Activated naive CD4-positive, alpha-beta T cell treated with anti-CD3 and anti-CD28 coated beads, Interleukin-2, amount 50 U/mL, for 24 hours (primary cell): Measurements from ENCODE around the gene COL27A1.

Source experiments
- H3K27ac Mint-ChIP-seq: one replicate; pipeline ENCODE4 v1.8.0; 2021; ENCODE audit warnings: mild to moderate bottlenecking, mixed read lengths
- H3K27me3 Mint-ChIP-seq: one replicate; pipeline ENCODE4 v1.8.0; 2021; ENCODE audit warnings: mixed read lengths
- H3K36me3 Mint-ChIP-seq: one replicate; pipeline ENCODE4 v1.8.0; 2021; ENCODE audit warnings: mixed read lengths
- H3K4me1 Mint-ChIP-seq: one replicate; pipeline ENCODE4 v1.8.0; 2021; ENCODE audit warnings: mixed read lengths
- H3K4me3 Mint-ChIP-seq: one replicate; pipeline ENCODE4 v1.8.0; 2021; ENCODE audit warnings: mild to moderate bottlenecking, mixed read lengths
- H3K9me3 Mint-ChIP-seq: one replicate; pipeline ENCODE4 v1.8.0; 2021; ENCODE audit warnings: mixed read lengths

Gene COL27A1

DNA sequence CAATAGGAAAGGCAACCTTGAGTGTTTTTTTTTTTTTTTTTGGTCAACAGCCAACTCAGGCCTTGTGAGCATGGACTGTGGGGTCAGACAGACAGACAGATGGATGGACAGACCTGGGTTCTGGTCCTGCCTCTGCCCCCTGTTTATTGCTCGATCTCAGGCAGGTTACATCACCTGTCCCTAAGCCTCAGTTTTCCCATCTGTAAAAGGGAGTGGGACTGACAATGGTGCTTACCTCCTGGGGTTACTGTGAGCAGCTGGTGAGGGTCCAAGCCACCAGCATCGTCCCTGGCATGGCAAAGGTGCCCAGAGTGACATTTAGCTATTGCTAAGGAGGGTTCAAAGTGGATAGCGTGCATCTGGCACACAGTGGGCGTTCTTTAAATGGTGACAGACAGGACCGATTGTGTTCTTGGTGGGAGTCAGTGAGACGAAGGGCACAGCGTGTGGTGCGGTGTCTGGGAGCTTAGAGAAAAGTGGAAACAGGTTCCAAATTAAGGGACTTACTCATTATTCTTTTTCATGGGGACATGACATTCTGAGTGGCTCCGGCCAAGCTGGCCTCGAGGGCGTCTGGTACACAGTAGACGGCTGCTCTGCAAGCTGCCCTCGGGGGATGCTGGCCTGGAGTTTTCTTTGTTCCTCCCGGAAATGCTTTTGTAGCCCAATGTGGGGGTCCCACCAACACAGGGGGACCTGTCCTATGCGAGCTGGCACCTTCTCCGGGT, 72.1 kb downstream of the COL27A1 start:
- no peaks in the 10 kb centered on the region for H3K36me3 Mint-ChIP-seq
- no peaks in the 10 kb centered on the region for H3K9me3 Mint-ChIP-seq
- peak overlapping the region; percentile 25 for H3K27ac Mint-ChIP-seq
- no peaks in the 10 kb centered on the region for H3K27me3 Mint-ChIP-seq
- no peaks in the 10 kb centered on the region for H3K4me1 Mint-ChIP-seq
- no peak overlapping the region for H3K4me3 Mint-ChIP-seq

- Mint-ChIP-seq H3K27me3 (no peaks in the 10 kb centered on the region), H3K4me3 (no peak overlapping the region), H3K9me3 (no peaks in the 10 kb centered on the region), H3K27ac (no peak overlapping the region), H3K4me1 (no peaks in the 10 kb centered on the region), H3K36me3 (no peaks in the 10 kb centered on the region)
Measured at GRCh38 chr9:114228016-114228808, 72.9 kb downstream of the COL27A1 start.

DNA sequence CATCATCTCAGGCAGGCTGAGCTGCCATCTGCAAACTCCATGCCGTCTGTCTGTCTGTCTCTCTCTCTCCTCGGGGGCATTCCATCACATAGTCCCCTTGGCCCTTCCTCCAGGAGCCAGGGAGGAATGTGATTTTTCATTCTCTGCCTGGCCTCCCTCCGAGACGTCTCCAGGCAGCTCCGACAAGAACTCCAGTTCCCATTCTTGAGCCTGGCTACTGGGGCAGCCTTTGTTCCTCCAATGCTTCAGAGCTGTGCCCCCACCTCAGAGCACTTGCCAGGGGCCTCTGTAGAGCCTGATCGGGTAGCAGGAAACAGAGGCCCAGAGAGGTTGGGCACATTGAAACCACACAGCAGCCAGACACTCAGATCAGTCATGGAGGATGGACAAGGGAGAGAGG, 74.0 kb downstream of the COL27A1 start:
- H3K27me3 Mint-ChIP-seq, result no peaks in the 10 kb centered on the region
- H3K27ac Mint-ChIP-seq, result no peak overlapping the region
- H3K9me3 Mint-ChIP-seq, result no peaks in the 10 kb centered on the region
- H3K4me1 Mint-ChIP-seq, result no peaks in the 10 kb centered on the region
- no peak overlapping the region for H3K4me3 Mint-ChIP-seq
- H3K36me3 Mint-ChIP-seq, result no peaks in the 10 kb centered on the region

GRCh38 chr9:114230068-114230467, 74.7 kb downstream of the COL27A1 start:
- Mint-ChIP-seq H3K27me3 (no peaks in the 10 kb centered on the region), H3K4me3 (no peak overlapping the region), H3K4me1 (no peaks in the 10 kb centered on the region), H3K36me3 (no peaks in the 10 kb centered on the region), H3K27ac (no peak overlapping the region), H3K9me3 (no peaks in the 10 kb centered on the region)

GRCh38 chr9:114231273-114231672, 75.9 kb downstream of the COL27A1 start:
- H3K4me1 Mint-ChIP-seq, result peaks cover 3% of the 10 kb centered on the region
- H3K4me3 Mint-ChIP-seq, result no peak overlapping the region
- no peak overlapping the region for H3K27ac Mint-ChIP-seq
- no peaks in the 10 kb centered on the region for H3K36me3 Mint-ChIP-seq
- no peaks in the 10 kb centered on the region for H3K27me3 Mint-ChIP-seq
- H3K9me3 Mint-ChIP-seq, result no peaks in the 10 kb centered on the region

DNA sequence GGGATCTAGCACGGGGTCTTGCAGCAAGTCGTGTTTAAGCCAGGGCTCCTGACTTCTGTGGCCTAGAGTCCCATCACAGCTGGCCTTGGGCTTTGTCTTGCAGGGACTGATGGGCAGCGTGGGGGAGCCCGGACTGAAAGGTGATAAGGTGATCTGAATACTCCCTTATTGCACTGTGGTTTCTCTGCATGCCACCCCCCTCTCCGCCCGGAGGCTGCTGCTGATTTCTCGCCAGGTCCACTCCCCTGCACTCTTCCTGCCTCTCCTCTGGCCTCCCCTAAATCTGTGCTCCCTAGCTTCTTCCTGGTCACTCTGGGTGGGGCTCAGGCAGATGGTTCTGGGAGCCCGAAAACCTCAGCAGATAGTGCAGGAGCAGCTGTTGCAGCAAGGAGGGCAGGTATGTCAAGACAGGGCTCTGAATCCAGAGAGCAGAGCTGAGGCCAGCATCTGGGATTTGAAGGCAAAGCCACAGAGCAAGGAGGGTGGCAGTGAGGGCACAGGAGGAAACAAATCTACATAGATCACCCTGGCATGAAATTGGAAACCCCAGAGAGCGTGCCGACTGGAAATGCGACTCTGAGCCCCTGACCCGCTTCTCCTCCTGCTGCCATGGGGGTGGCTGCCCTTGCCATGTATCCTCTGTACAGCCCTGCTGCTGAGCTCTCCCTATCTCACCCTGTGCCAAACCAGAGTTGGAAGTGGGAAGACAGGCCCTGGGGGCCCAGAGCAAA, 76.5 kb downstream of the COL27A1 start:
- H3K4me3 Mint-ChIP-seq, result no peak overlapping the region
- no peak overlapping the region for H3K27ac Mint-ChIP-seq
- no peaks in the 10 kb centered on the region for H3K9me3 Mint-ChIP-seq
- no peaks in the 10 kb centered on the region for H3K27me3 Mint-ChIP-seq
- peaks cover 3% of the 10 kb centered on the region for H3K4me1 Mint-ChIP-seq
- H3K36me3 Mint-ChIP-seq, result no peaks in the 10 kb centered on the region

DNA sequence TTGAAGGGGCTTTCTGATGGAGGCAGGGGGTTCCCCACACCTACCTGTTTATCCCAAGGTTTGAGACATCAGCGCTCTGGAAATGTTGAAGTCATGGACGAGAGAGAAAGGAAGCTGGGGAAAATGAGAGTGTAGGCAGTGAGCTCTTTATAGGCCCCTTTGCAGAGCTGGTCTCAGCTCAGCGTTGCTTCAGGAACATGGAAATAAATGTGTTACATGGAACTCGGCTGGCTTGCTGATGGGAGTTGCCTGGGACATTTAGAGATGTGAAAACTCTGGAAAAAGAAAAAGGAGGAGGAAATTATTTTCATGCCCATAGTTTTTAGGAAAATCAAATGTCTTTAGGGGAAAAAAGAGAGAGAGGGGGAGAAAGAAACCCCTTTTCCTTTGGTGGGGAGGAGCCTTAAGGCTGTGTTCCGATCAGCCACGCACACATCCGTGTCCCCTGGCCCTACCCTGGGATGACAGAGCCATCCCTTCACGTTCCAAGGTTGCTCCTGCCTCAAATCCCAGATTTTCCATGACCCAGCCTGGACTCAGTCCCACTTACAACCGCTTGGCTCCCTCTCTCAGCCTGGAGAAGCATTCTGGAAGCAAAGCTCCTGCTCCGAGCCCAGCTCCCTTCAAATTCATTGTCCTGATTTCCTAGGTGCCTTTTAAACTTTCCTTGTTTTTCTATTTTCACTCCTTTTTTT, 78.3 kb downstream of the COL27A1 start:
- Mint-ChIP-seq H3K27ac (no peak overlapping the region), H3K9me3 (no peaks in the 10 kb centered on the region), H3K4me3 (no peak overlapping the region), H3K27me3 (no peaks in the 10 kb centered on the region), H3K36me3 (no peaks in the 10 kb centered on the region), H3K4me1 (peaks cover 3% of the 10 kb centered on the region)

- Mint-ChIP-seq H3K36me3 (no peaks in the 10 kb centered on the region), H3K4me3 (no peak overlapping the region), H3K27me3 (no peaks in the 10 kb centered on the region), H3K4me1 (peaks cover 3% of the 10 kb centered on the region), H3K9me3 (no peaks in the 10 kb centered on the region), H3K27ac (no peak overlapping the region)
Measured at GRCh38 chr9:114235033-114235661, 79.8 kb downstream of the COL27A1 start.

DNA sequence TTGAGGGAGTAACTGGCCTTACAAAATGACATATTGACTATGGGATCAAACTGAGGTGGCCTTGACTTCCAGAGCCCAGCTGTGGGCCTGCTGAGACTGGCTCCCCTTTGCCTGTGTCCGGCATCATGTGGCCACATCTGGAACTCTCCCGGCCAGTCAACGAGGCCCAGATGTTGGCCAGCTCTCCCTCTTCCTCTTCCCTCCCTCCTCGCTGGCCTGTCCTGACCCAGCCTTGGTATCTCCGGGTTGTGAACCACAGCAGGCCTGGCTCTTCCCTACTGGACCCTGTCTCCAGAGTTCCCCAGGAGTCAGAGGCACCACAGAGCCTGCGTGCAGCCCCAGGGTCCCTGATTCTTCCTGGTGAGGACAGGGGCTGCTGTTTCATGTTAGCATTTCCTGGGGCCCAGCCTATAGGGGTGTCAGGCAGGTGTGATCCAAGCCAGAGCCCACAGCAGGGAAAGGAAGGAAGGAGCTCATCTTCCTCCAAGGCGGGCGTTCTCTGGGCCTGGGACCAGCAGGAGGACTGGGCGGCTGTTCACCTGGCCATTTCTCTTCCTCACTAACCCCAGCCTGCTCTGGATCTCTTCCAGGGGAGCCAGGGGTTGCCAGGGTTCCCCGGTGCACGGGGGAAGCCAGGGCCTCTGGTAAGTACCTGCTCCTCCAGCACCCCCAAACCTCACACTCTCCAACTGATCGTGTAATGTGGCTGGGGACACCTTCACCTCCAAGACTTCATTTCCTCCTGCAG, 81.2 kb downstream of the COL27A1 start:
- no peak overlapping the region for H3K27ac Mint-ChIP-seq
- no peak overlapping the region for H3K4me3 Mint-ChIP-seq
- H3K9me3 Mint-ChIP-seq, result no peaks in the 10 kb centered on the region
- H3K36me3 Mint-ChIP-seq, result no peaks in the 10 kb centered on the region
- H3K27me3 Mint-ChIP-seq, result no peaks in the 10 kb centered on the region
- H3K4me1 Mint-ChIP-seq, result peaks cover 3% of the 10 kb centered on the region

DNA sequence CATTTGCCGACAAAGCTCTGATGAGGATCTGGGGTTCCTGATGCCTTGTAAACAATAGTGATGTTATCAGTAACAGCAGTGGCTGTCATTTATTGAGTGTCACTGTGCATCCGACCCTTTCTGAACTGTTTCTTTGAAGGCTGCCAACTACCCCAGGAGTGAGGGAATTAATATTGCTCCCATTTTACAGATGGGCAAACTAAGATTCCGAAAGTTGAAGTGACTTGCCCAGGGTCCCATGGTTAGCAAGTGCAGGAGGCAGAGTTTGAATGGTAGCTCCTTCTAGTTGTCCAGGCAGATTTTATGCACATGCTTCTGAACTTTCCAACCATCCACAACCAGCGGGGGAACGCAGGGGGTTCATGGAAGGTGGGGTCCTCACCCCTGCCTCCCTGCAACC, 81.9 kb downstream of the COL27A1 start:
- H3K27me3 Mint-ChIP-seq, result no peaks in the 10 kb centered on the region
- H3K4me3 Mint-ChIP-seq, result no peak overlapping the region
- no peaks in the 10 kb centered on the region for H3K9me3 Mint-ChIP-seq
- H3K4me1 Mint-ChIP-seq, result peaks cover 3% of the 10 kb centered on the region
- H3K36me3 Mint-ChIP-seq, result no peaks in the 10 kb centered on the region
- H3K27ac Mint-ChIP-seq, result no peak overlapping the region

DNA sequence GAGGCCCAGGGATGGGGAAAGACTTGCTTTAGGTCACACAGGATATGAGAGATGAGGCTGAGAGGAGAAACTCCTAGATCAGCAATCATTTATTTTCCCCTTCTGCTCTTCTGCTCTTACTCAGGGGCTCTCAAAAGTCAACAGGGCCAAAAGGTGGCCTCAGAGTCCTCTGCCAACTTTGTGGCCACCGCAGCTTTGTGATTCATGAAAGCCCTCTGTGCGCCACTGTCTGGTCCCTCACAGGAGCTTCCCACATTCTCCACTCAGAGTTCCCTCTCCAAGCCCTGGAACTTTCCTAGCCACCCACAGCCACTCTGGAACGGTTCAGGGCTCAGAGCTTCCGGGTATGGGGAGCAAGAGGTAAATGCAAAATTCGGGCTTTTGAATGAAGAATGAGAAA, 82.4 kb downstream of the COL27A1 start:
- Mint-ChIP-seq H3K4me3 (no peak overlapping the region), H3K36me3 (no peaks in the 10 kb centered on the region), H3K27me3 (no peaks in the 10 kb centered on the region), H3K27ac (no peak overlapping the region), H3K4me1 (peaks cover 3% of the 10 kb centered on the region), H3K9me3 (no peaks in the 10 kb centered on the region)

DNA sequence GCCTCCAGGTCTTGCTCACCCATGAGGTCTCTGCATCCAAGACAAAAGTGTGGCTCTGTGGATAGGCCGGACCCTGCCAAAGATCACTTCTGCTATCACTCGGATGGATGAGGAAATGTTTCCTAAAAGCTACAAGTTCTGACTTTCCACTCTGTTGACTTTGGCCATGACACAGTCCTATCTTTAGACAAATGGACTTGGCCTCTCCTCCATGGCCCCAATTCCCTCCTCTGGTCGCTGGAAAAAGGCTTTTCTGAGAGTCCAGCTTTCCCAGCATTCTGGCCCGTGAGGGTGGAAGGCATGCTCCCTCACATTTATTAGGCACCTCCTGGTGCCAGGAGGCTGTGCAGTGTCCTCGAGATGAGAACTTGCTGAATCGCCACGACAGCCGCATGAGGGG, 83.1 kb downstream of the COL27A1 start:
- H3K27ac Mint-ChIP-seq, result no peak overlapping the region
- H3K4me1 Mint-ChIP-seq, result peaks cover 3% of the 10 kb centered on the region
- no peaks in the 10 kb centered on the region for H3K36me3 Mint-ChIP-seq
- no peaks in the 10 kb centered on the region for H3K27me3 Mint-ChIP-seq
- no peaks in the 10 kb centered on the region for H3K9me3 Mint-ChIP-seq
- no peak overlapping the region for H3K4me3 Mint-ChIP-seq

- H3K36me3 Mint-ChIP-seq, result no peaks in the 10 kb centered on the region
- no peak overlapping the region for H3K4me3 Mint-ChIP-seq
- H3K9me3 Mint-ChIP-seq, result no peaks in the 10 kb centered on the region
- no peak overlapping the region for H3K27ac Mint-ChIP-seq
- H3K4me1 Mint-ChIP-seq, result peaks cover 3% of the 10 kb centered on the region
- no peaks in the 10 kb centered on the region for H3K27me3 Mint-ChIP-seq
Measured at GRCh38 chr9:114238891-114239875, 83.8 kb downstream of the COL27A1 start.

GRCh38 chr9:114240216-114240615, 84.9 kb downstream of the COL27A1 start:
- Mint-ChIP-seq H3K27me3 (no peaks in the 10 kb centered on the region), H3K4me3 (no peak overlapping the region), H3K4me1 (peaks cover 3% of the 10 kb centered on the region), H3K9me3 (no peaks in the 10 kb centered on the region), H3K36me3 (no peaks in the 10 kb centered on the region), H3K27ac (no peak overlapping the region)
